Endothelial cell of umbilical vein (primary cell): Measurements from ENCODE around the gene RHOB. TPM values are rescaled to one million over a fixed set of nuclear protein-coding genes. Genes with fewer than 3 reads are reported as not detected.

Experiments
- BruUV-seq: library from RNA; stranded (reverse); fragments of 400-500 nt; replicated peaks from 2 replicates; lab custom pipeline; 2021; lab: Mats Ljungman, UMichigan
- CTCF ChIA-PET: fragments of 300-600, 350-600 bp; sonication (Branson Sonifier 250); formaldehyde crosslinking; loops from one replicate; lab custom pipeline; 2021; ENCODE audit warnings: antibody characterized with exemption, inconsistent platforms; lab: Charles Lee
- POLR2A ChIA-PET: fragments of 300-600, 350-600 bp; sonication (Branson Sonifier 250); formaldehyde crosslinking; loops from one replicate; lab custom pipeline; 2021; ENCODE audit warnings: antibody characterized with exemption, inconsistent platforms; lab: Charles Lee
- DNase-seq: peaks from one replicate; pipeline ENCODE4 v3.0.0-alpha.2; 2011; ENCODE audit warnings: low read depth, low spot score
- FAIRE-seq: peaks from 2 replicates; lab custom pipeline; 2011; peaks lifted over from hg19 to GRCh38; lab: Jason Lieb, UNC
- H2AFZ ChIP-seq: 2 replicates; pipeline ENCODE4 v1.6.0; 2012; ENCODE audit warnings: low read depth, low read length, control low read depth, inconsistent platforms
- H3K27ac ChIP-seq: 2 replicates; pipeline ENCODE4 v1.5.1; 2011; ENCODE audit warnings: low read depth, mild to moderate bottlenecking, control low read depth, low read length, moderate library complexity; ENCODE audit not compliant: insufficient read depth
- H3K27me3 ChIP-seq, 2 experiments: 2 replicates each; pipeline versions ENCODE4 v1.6.0 to v1.6.1; 2011; ENCODE audit warnings: low read length in 2 of 2, mixed read lengths in 1 of 2; ENCODE audit not compliant: control insufficient read depth in 2 of 2, insufficient read depth in 2 of 2
- H3K36me3 ChIP-seq, 2 experiments: 2 replicates in 1 of 2; 3 replicates in 1 of 2; pipeline ENCODE4 v1.5.1; 2011; ENCODE audit warnings: low read length in 2 of 2, mild to moderate bottlenecking in 1 of 2, moderate library complexity in 1 of 2; ENCODE audit not compliant: control insufficient read depth in 2 of 2, insufficient read depth in 2 of 2; ENCODE audit errors: extremely low read depth in 1 of 2
- H3K4me1 ChIP-seq: 3 replicates; pipeline ENCODE4 v1.5.1; 2011; ENCODE audit warnings: mild to moderate bottlenecking, low read length; ENCODE audit not compliant: control insufficient read depth, insufficient read depth; ENCODE audit errors: extremely low read depth
- H3K4me2 ChIP-seq: 2 replicates; pipeline ENCODE4 v1.6.1; 2011; ENCODE audit warnings: low read length, control low read depth, mixed read lengths; ENCODE audit not compliant: insufficient read depth
- H3K4me3 ChIP-seq, 3 experiments: fragments of 200-600 bp in 1 of 3; sonication (generic), shearing (Covaris generic) in 1 of 3; replicated peaks in 1 of 3; 2 replicates each; pipeline ENCODE4 v1.5.1; 2011 to 2016; ENCODE audit warnings: control low read depth in 3 of 3, low read length in 3 of 3, mild to moderate bottlenecking in 2 of 3, inconsistent platforms in 1 of 3, low read depth in 1 of 3, moderate library complexity in 1 of 3; ENCODE audit not compliant: insufficient read depth in 1 of 3
- H3K79me2 ChIP-seq: 2 replicates; pipeline ENCODE4 v1.6.0; 2012; ENCODE audit warnings: low read length, inconsistent platforms; ENCODE audit not compliant: control insufficient read depth, insufficient read depth
- H3K9ac ChIP-seq: replicated peaks from 2 replicates; pipeline ENCODE3; 2011; ENCODE audit warnings: low read length, control low read depth; ENCODE audit not compliant: insufficient read depth; ENCODE audit errors: extremely low read depth
- H3K9me1 ChIP-seq: replicated peaks from 3 replicates; pipeline ENCODE4 v1.6.0; 2011; ENCODE audit warnings: mild to moderate bottlenecking, low read length; ENCODE audit not compliant: control insufficient read depth, insufficient read depth; ENCODE audit errors: extremely low read depth
- H3K9me3 ChIP-seq: replicated peaks from 2 replicates; pipeline ENCODE4 v1.5.1; 2012; ENCODE audit warnings: low read length, inconsistent platforms; ENCODE audit not compliant: control insufficient read depth, insufficient read depth
- H4K20me1 ChIP-seq: replicated peaks from 2 replicates; pipeline ENCODE3; 2011; ENCODE audit warnings: mild to moderate bottlenecking, low read length; ENCODE audit not compliant: control insufficient read depth, insufficient read depth; ENCODE audit errors: extremely low read depth
- EZH2 ChIP-seq: IDR thresholded peaks from 2 replicates; pipeline ENCODE4 v1.6.1; 2012; ENCODE audit warnings: borderline replicate concordance, low read depth, mild to moderate bottlenecking, moderate library complexity, low read length, inconsistent platforms; ENCODE audit not compliant: severe bottlenecking
- GATA2 ChIP-seq: IDR thresholded peaks from 2 replicates; pipeline ENCODE4 v1.7.0; 2011; ENCODE audit warnings: low read depth, mild to moderate bottlenecking, moderate library complexity, mixed read lengths, low read length; ENCODE audit not compliant: insufficient read length, insufficient read depth
- JUN ChIP-seq: IDR thresholded peaks from 2 replicates; pipeline ENCODE4 v1.6.1; 2011; ENCODE audit warnings: borderline replicate concordance, low read depth; ENCODE audit not compliant: insufficient read length, insufficient read depth
- MYC ChIP-seq: IDR thresholded peaks from one replicate; pipeline ENCODE4 v1.6.1; 2011; ENCODE audit warnings: mild to moderate bottlenecking, low read depth, low read length
- POLR2A ChIP-seq: IDR thresholded peaks from 2 replicates; pipeline ENCODE4 v1.6.1; 2012; ENCODE audit warnings: low read depth, mild to moderate bottlenecking, control low read depth, low read length
- POLR2AphosphoS5 ChIP-seq: IDR thresholded peaks from 2 replicates; pipeline ENCODE4 v1.6.1; 2012; ENCODE audit warnings: low read depth, mild to moderate bottlenecking, control low read depth, low read length, moderate library complexity; ENCODE audit not compliant: insufficient read depth
- dilution Hi-C: fragments of 300-500 bp; cut with MboI; formaldehyde crosslinking; loops from one replicate; pipeline ENCODE4 v1.15.0; 2019; ENCODE audit warnings: low sequenced_read_pairs; ENCODE audit not compliant: extremely low pct_ligation_motif_present
- intact Hi-C: fragments of 100-400 bp; cut with micrococcal nuclease; formaldehyde crosslinking; loops from one replicate; pipeline ENCODE4 v1.10.0; 2022
- polyA plus RNA-seq, 4 experiments: library from polyadenylated mRNA; depleted of rRNA in 3 of 4; stranded (reverse) in 3 of 4; unstranded in 1 of 4; fragments of >200 nt; gene quantifications; 2 replicates each; pipeline versions ENCODE4 v1.2.1 to v1.2.3, GENCODE V29; 2011 to 2012; ENCODE audit warnings: missing spikeins in 1 of 4
- total RNA-seq: library from RNA; stranded (reverse); gene quantifications from 2 replicates; pipeline ENCODE4 v1.2.3, GENCODE V29; 2021
- TF ChIP-seq, protein P1 (sequence below): IDR thresholded peaks from 2 replicates; pipeline ENCODE4 v1.6.1; 2011; ENCODE audit not compliant: insufficient read depth, insufficient read length
- TF ChIP-seq, protein P2 (sequence below), 2 donors: IDR thresholded peaks; 1 replicate in 1 of 2; 2 replicates in 1 of 2; pipeline ENCODE4 v1.5.1; 2011; ENCODE audit warnings: low read length in 2 of 2, mild to moderate bottlenecking in 2 of 2, moderate library complexity in 2 of 2, control low read depth in 1 of 2, inconsistent platforms in 1 of 2, low read depth in 1 of 2; ENCODE audit not compliant: insufficient read depth in 1 of 2; ENCODE audit errors: extremely low read depth in 1 of 2

The RHOB gene
- total and polyA plus RNA-seq, 2 donors (not counting 3 experiments of a cell fraction or from before 2014, with no cell fraction given) = 830 to 1,101 TPM

DNA sequence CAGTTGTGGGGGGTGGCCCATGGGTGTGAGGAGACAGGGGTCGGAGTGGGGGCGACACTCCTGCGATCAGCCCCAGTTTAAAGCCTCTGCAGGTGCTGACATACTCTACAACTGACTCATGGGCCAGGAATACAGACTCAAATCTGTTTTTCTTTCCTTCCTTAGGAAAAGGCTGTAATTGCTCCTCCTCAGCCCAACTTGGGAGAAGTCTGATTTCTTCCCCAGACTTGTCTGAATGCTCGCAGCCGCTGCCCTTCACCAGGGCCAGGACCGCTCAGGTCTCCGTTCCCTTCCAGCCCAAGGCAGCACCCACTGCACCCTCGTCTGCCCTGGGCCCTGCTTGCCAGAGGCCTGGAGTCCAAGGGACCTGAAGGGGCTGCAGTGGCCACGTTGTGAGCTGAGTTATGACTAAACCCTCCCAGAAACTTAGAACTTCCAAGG, 41.3 kb downstream of the RHOB start:
- Histone ChIP-seq H3K9me1 (no peaks in the 10 kb centered on the region), H3K36me3 (no peaks in the 10 kb centered on the region), H3K4me3 (no peak overlapping the region), H4K20me1 (no peaks in the 10 kb centered on the region), H3K27me3 (no peaks in the 10 kb centered on the region), H3K9me3 (no peaks in the 10 kb centered on the region), H3K4me2 (no peak overlapping the region), H2AFZ (peak overlapping the region; percentile 67), H3K9ac (no peak overlapping the region), H3K27ac (no peak overlapping the region), H3K4me1 (peaks cover 8% of the 10 kb centered on the region), H3K79me2 (no peaks in the 10 kb centered on the region)
- intact Hi-C loops (no loop called here), dilution Hi-C loops (no loop called here)
- POLR2A ChIA-PET = interaction anchor here (1.1 kb wide), 1 partner anchor 41 kb away, joined by 3 read pairs; the partner anchor contains the start of gene RHOB
- no peak for TF ChIP-seq GATA2
- TF ChIP-seq, protein P1, sequence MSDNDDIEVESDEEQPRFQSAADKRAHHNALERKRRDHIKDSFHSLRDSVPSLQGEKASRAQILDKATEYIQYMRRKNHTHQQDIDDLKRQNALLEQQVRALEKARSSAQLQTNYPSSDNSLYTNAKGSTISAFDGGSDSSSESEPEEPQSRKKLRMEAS = no peak
- TF ChIP-seq, protein P2, sequence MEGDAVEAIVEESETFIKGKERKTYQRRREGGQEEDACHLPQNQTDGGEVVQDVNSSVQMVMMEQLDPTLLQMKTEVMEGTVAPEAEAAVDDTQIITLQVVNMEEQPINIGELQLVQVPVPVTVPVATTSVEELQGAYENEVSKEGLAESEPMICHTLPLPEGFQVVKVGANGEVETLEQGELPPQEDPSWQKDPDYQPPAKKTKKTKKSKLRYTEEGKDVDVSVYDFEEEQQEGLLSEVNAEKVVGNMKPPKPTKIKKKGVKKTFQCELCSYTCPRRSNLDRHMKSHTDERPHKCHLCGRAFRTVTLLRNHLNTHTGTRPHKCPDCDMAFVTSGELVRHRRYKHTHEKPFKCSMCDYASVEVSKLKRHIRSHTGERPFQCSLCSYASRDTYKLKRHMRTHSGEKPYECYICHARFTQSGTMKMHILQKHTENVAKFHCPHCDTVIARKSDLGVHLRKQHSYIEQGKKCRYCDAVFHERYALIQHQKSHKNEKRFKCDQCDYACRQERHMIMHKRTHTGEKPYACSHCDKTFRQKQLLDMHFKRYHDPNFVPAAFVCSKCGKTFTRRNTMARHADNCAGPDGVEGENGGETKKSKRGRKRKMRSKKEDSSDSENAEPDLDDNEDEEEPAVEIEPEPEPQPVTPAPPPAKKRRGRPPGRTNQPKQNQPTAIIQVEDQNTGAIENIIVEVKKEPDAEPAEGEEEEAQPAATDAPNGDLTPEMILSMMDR (IDR thresholded peaks at IDR 0.05; ENCODE audit: extremely low read depth in 1 of 2, insufficient read depth in 1 of 2, low read depth in 1 of 2, low read length in 2 of 2) = no peak
- TF ChIP-seq POLR2A = no peak
- TF ChIP-seq JUN = no peak
- TF ChIP-seq MYC = no peak
- no peak for TF ChIP-seq EZH2
- no peak for TF ChIP-seq POLR2AphosphoS5
- FAIRE-seq (peak; percentile 46), DNase-seq (peak; percentile 53)
- no TSS peak for BruUV-seq
- CTCF ChIA-PET = no interaction called here
